HG03521 (cell line): ENCODE measurements around the gene BCR.
"Not testable (repeated sequence)": the region's sequence is repeated elsewhere in the genome, so short reads cannot be mapped to it uniquely, and the experiment has no call there.

Source experiments
- ATAC-seq: cut with Tn5 transposase; IDR thresholded peaks from one replicate; pipeline ENCODE4 v1.9.1; 2021; ENCODE audit warnings: mild to moderate bottlenecking, moderate library complexity; ENCODE audit not compliant: unreplicated experiment

The BCR gene

GRCh38 chr22:23309261-23309660 lies 129.0 kb downstream of the BCR start:
- not testable (repeated sequence) for ATAC-seq

- not testable (repeated sequence) for ATAC-seq
These were observed 130.3 kb downstream of the BCR start for GRCh38 chr22:23310443-23311097.

GRCh38 chr22:23311635-23312420 lies 131.5 kb downstream of the BCR start:
- not testable (repeated sequence) for ATAC-seq

GRCh38 chr22:23313791-23314567 lies 133.7 kb downstream of the BCR start:
- no peak for ATAC-seq

- no peak for ATAC-seq
These were observed 135.1 kb downstream of the BCR start for GRCh38 chr22:23315341-23315917.

- not testable (repeated sequence) for ATAC-seq
These were observed 136.3 kb downstream of the BCR start for GRCh38 chr22:23316596-23316995.

GRCh38 chr22:23318316-23318715 lies 138.0 kb downstream of the BCR start:
- ATAC-seq, result not testable (repeated sequence)

- not testable (repeated sequence) for ATAC-seq
These were observed 142.3 kb downstream of the BCR start for GRCh38 chr22:23322497-23323080.

- not testable (repeated sequence) for ATAC-seq
These were observed 143.8 kb downstream of the BCR start for GRCh38 chr22:23323960-23324688.

GRCh38 chr22:23325183-23325582 lies 144.9 kb downstream of the BCR start:
- ATAC-seq, result no peak

GRCh38 chr22:23333822-23334221 lies 153.5 kb downstream of the BCR start:
- ATAC-seq, result not testable (repeated sequence)

- ATAC-seq, result not testable (repeated sequence)
These were observed 157.4 kb downstream of the BCR start for GRCh38 chr22:23337672-23338071.

- ATAC-seq, result not testable (repeated sequence)
These were observed 161.8 kb downstream of the BCR start for GRCh38 chr22:23341942-23342695.

- no peak for ATAC-seq
These were observed 171.0 kb downstream of the BCR start for GRCh38 chr22:23351321-23351720.

- no peak for ATAC-seq
These were observed 172.7 kb downstream of the BCR start for GRCh38 chr22:23353004-23353403.

GRCh38 chr22:23353696-23354095 lies 173.4 kb downstream of the BCR start:
- no peak for ATAC-seq

GRCh38 chr22:23356094-23356493 lies 175.8 kb downstream of the BCR start:
- no peak for ATAC-seq

GRCh38 chr22:23357053-23357452 lies 176.7 kb downstream of the BCR start:
- no peak for ATAC-seq

GRCh38 chr22:23359583-23360123 lies 179.3 kb downstream of the BCR start:
- ATAC-seq, result no peak
